LHCN-M2 (cell line): Measurements from ENCODE around the gene PFDN6. TPM values are rescaled to one million over a fixed set of nuclear protein-coding genes. Genes with fewer than 3 reads are reported as not detected.
"Not testable (repeated sequence)": the region's sequence is repeated elsewhere in the genome, so short reads cannot be mapped to it uniquely, and the experiment has no call there.

Experiments used
- DNase-seq: peaks from one replicate; pipeline ENCODE4 v3.0.0-alpha.2; 2012; ENCODE audit warnings: low read depth
- total RNA-seq: library from RNA; depleted of rRNA; stranded (reverse); fragments of >200 nt; gene quantifications from 2 replicates; pipeline ENCODE4 v1.2.3, GENCODE V29; 2014

Gene PFDN6
- total RNA-seq, 1 experiment from 2014 or later = 82.1 TPM

- DNase-seq = no peak
These were observed 15.2 kb upstream of the PFDN6 start for GRCh38 chr6:33273924-33274902.

GRCh38 chr6:33275795-33276580 is 13.4 kb upstream of the PFDN6 start:
- not testable (repeated sequence) for DNase-seq

DNA sequence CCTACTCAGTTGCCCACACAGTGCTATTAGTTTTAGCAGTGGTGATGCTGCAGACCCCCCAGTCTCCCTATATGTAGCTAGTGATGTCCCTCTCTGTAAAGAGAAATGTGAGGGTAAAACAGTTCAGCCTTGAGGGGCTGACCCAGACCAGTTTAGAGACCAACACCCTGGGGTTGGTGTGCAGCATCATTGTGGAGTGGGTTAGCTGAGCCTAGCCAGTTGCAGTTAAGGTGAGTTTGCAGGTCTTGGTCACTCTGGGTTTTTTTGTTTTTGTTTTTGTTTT is 12.9 kb upstream of the PFDN6 start:
- DNase-seq = no peak

DNA sequence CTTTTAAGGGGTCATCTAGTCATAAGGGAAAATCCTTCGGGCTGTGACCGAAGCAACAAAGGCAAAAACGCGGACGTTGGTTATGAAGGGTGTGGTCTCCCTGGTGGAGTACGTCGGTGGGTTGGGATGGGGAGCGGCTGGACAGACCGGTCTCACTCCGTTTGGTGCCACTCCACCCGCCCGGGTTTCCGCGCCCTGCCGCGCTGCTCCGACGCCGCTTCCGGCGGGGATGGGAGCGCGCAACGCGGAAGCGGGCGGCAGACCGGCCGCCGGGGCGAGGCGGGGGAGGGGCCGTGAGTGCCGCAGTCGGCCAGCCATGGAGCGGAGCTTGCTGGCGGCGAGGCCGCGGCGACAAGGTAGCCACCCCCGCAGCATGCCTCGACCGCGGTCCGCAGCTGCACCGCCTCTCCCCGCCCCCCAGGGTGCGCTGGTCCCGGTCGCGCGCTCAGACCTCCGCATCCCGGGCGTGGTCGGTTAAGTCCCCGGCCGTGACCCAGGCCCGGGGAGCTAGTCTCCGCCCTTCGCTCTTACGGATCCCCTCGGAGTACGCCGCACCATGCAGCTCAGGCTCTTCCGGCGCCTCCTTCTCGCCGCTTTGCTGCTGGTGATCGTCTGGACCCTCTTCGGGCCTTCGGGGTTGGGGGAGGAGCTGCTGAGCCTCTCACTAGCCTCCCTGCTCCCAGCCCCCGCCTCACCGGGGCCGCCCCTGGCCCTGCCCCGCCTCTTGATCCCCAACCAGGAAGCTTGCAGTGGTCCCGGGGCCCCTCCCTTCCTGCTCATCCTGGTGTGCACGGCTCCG is 12.3 kb upstream of the PFDN6 start, which contains the start of gene B3GALT4:
B3GALT4 (plus strand) TSS at position 260 of the 799 bp plus-strand sequence; CDS start at position 557, 297 bp downstream.
- peak; percentile 36 for DNase-seq

- no peak for DNase-seq
These were observed 11.6 kb upstream of the PFDN6 start for GRCh38 chr6:33277663-33278391.

GRCh38 chr6:33278392-33278741 is 11.0 kb upstream of the PFDN6 start:
- DNase-seq = no peak

GRCh38 chr6:33278810-33279209 is 10.6 kb upstream of the PFDN6 start:
- DNase-seq = no peak

- DNase-seq = no peak
These were observed 10.1 kb upstream of the PFDN6 start for GRCh38 chr6:33279257-33279695.

GRCh38 chr6:33279971-33280511 is 9.4 kb upstream of the PFDN6 start:
- peak; percentile 62 for DNase-seq

- no peak for DNase-seq
These were observed 8.9 kb upstream of the PFDN6 start for GRCh38 chr6:33280539-33280938.

DNA sequence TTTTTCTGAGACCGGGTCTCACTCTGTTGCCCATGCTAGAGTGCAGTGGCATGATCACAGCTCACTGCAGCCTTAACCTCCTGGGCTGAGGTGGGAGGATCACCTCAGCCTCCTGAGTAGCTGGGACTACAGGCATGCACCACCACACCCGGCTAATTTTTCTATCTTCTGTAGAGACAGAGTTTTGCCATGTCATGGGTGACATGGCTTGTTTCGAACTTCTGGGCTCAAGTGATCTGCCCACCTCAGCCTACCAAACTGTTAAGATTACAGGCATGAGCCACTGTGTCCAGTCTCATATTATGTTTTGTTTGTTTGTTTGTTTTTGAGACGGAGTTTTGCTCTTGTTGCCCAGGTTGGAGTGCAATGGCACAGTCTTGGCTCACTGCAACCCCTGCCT is 4.2 kb upstream of the PFDN6 start:
- DNase-seq = not testable (repeated sequence)

DNA sequence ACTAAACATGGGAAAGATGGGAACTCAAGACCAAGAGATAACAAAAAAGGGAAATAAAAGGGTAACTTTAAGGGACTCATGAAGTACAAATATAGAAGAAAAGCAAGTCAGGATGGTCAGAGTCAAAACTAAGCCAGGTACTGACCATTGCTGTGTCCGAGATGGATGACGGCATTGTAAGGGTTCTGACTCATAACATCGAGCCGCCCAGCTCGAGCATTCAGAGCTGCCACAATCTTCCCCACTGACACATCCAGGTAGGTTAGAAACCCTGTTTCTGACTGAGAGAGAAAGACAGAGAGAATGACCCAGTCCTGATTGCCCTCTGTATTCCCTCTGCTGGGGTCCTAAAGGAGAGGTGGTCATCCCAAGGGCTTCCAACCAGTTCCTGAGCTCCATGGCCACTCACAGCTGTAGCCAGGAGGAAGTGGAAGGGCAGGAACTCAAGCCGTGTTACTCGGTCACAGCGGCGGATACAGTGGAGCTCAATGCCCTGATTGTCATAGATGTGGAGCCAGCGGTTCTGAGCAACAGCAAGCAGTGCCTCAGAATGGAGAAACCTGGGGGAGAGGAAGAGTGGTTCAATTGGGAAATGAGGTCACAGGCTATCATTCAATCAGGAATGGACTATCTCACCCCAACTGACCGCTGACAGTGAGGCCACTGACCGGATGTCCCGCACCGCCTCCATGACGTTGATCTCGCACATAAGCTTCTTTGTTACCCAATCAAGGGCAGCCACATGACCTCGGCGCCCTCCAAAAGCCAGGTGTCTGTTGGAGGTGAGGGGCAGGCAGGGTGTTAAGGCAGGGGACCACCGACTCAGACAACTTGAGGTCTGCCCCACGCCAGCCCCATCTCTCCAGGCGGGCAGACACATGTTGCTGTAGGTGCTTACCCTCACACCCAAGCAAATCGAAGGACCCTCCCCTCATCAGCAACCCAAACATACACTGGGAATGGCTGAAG is 2.2 kb upstream of the PFDN6 start:
- no peak for DNase-seq

DNA sequence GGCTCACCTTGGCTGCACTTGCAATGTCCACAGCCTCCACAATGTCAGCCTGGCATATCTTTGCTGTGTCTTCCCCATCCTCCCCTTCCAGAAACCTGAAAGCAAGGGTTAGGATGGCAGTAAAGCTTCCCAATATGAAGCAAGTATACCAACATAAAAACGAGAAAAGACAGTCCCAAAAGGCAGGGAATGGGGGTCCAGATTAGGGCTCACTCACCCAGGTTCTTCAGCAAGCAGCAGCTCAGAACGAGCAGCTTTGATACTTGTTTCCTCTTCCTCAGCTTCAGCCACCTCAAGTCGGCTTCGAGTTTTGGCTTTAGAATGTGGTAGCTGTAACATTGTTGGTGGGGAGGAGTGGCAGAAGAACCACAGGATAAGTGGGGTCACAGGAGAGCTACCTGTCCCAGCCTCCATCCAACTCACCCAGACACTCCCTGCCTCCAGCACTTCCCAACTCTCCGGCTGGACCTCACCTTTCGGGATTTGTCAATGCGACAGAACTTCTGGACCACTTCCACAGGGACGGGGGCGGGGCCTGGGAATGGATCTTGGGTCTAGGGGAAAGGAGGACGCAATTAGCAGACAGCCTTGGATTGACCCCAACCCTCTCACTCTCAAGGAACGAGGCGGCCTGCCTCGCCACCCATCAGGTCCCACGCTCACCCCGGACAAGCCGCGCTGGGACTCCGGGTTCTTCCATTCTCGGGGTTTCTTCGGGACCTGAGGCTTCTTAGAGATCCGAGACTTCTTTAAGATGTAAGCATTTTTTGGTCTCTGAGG is 1.1 kb upstream of the PFDN6 start:
- DNase-seq = no peak

GRCh38 chr6:33289784-33290315 is 449 bp downstream of the PFDN6 start:
- no peak for DNase-seq

DNA sequence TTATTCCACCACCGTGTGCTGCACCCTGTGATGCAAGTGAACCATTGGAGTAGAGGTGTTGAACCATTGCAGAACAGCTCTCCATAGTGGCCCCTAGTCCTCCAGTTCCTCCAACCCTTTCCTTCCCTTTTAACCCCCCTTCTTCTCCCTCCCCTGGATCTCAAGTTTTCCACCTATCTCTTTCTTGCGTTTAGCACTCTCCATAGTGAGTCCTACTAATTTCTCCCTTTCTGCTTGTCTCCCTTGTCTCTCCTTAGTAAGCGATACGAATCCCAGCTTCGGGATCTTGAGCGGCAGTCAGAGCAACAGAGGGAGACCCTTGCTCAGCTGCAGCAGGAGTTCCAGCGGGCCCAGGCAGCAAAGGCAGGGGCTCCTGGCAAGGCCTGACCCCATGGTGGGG is 1.1 kb downstream of the PFDN6 start:
- DNase-seq = no peak

GRCh38 chr6:33292996-33293682 is 3.7 kb downstream of the PFDN6 start:
- DNase-seq = no peak

GRCh38 chr6:33294086-33294823 is 4.9 kb downstream of the PFDN6 start:
- no peak for DNase-seq
